Muscle of leg (tissue), 16 donors: ENCODE data around the gene PCDHGA10. TPM values are rescaled to one million over a fixed set of nuclear protein-coding genes. Genes with fewer than 3 reads are reported as not detected.

Experiments used
- DNase-seq: peaks from one replicate; pipeline ENCODE4 v3.0.0; 2013
- H3K27ac ChIP-seq: one replicate; pipeline ENCODE4 v1.5.1; 2013; ENCODE audit warnings: mild to moderate bottlenecking, low read length, control low read depth
- H3K27me3 ChIP-seq: one replicate; pipeline ENCODE4 v1.6.1; 2013; ENCODE audit warnings: low read length; ENCODE audit not compliant: control insufficient read depth, insufficient read depth
- H3K36me3 ChIP-seq: one replicate; pipeline ENCODE4 v1.6.1; 2013; ENCODE audit warnings: low read length; ENCODE audit not compliant: control insufficient read depth, insufficient read depth
- H3K4me1 ChIP-seq: one replicate; pipeline ENCODE4 v1.6.1; 2013; ENCODE audit warnings: low read length; ENCODE audit not compliant: control insufficient read depth, insufficient read depth
- H3K4me3 ChIP-seq: one replicate; pipeline ENCODE4 v1.5.1; 2013; ENCODE audit warnings: low read length, control low read depth
- H3K9me3 ChIP-seq: replicated peaks from 2 replicates; pipeline ENCODE4 v1.6.1; 2013; ENCODE audit warnings: low read depth, low read length; ENCODE audit not compliant: control insufficient read depth
- WGBS: methylation state at CpG from one replicate; pipeline ENCODE4 v1.1.5; 2013; ENCODE audit warnings: missing lambda C conversion rate; ENCODE audit not compliant: insufficient coverage; 5-methylcytosine and 5-hydroxymethylcytosine counted together
- long read RNA-seq, 11 donors: transcript quantifications; one replicate each; lab custom pipeline, GENCODE V29; 2026
- polyA plus RNA-seq, 8 donors: library from polyadenylated mRNA; unstranded; fragments of 120-200 nt; gene quantifications; one replicate each; pipeline versions ENCODE4 v1.2.1 to v1.2.3, GENCODE V29; 2013; ENCODE audit warnings: inconsistent platforms in 1 of 8, low replicate concordance in 1 of 8; ENCODE audit not compliant: insufficient read length in 8 of 8, insufficient read depth in 1 of 8
- total RNA-seq: library from RNA; stranded (reverse); fragments of 120-200 nt; gene quantifications from one replicate; pipeline ENCODE4 v1.2.4, GENCODE V29; 2013

PCDHGA10 gene
- total RNA-seq (3.0 TPM), polyA plus RNA-seq (1 to 10 TPM; 1.3 to 3.4 (median 2.1) TPM)
- long read RNA-seq, donor 1, full-length matches to known transcripts: 1 of 1 reads
- long read RNA-seq, donor 1, partial matches to known transcripts: 0 of 1 reads
- long read RNA-seq, donor 1, other reads (novel, unspliced or antisense): 0 of 1 reads
- long read RNA-seq, donor 2: 0 reads
- long read RNA-seq, donor 3, full-length matches to known transcripts: 1 of 1 reads
- long read RNA-seq, donor 3, partial matches to known transcripts: 0 of 1 reads
- long read RNA-seq, donor 3, other reads (novel, unspliced or antisense): 0 of 1 reads
- long read RNA-seq, donor 4, full-length matches to known transcripts: 2 of 2 reads
- long read RNA-seq, donor 4, partial matches to known transcripts: 0 of 2 reads
- long read RNA-seq, donor 4, other reads (novel, unspliced or antisense): 0 of 2 reads
- long read RNA-seq, donor 5, full-length matches to known transcripts: 4 of 4 reads
- long read RNA-seq, donor 5, partial matches to known transcripts: 0 of 4 reads
- long read RNA-seq, donor 5, other reads (novel, unspliced or antisense): 0 of 4 reads
- long read RNA-seq, donor 6: 0 reads
- long read RNA-seq, donor 7, full-length matches to known transcripts: 2 of 2 reads
- long read RNA-seq, donor 7, partial matches to known transcripts: 0 of 2 reads
- long read RNA-seq, donor 7, other reads (novel, unspliced or antisense): 0 of 2 reads
- long read RNA-seq, donor 8, full-length matches to known transcripts: 3 of 3 reads
- long read RNA-seq, donor 8, partial matches to known transcripts: 0 of 3 reads
- long read RNA-seq, donor 8, other reads (novel, unspliced or antisense): 0 of 3 reads
- long read RNA-seq, donor 9, full-length matches to known transcripts: 4 of 4 reads
- long read RNA-seq, donor 9, partial matches to known transcripts: 0 of 4 reads
- long read RNA-seq, donor 9, other reads (novel, unspliced or antisense): 0 of 4 reads
- long read RNA-seq, donor 10, full-length matches to known transcripts: 2 of 2 reads
- long read RNA-seq, donor 10, partial matches to known transcripts: 0 of 2 reads
- long read RNA-seq, donor 10, other reads (novel, unspliced or antisense): 0 of 2 reads
- long read RNA-seq, donor 11, full-length matches to known transcripts: 3 of 3 reads
- long read RNA-seq, donor 11, partial matches to known transcripts: 0 of 3 reads
- long read RNA-seq, donor 11, other reads (novel, unspliced or antisense): 0 of 3 reads

DNA sequence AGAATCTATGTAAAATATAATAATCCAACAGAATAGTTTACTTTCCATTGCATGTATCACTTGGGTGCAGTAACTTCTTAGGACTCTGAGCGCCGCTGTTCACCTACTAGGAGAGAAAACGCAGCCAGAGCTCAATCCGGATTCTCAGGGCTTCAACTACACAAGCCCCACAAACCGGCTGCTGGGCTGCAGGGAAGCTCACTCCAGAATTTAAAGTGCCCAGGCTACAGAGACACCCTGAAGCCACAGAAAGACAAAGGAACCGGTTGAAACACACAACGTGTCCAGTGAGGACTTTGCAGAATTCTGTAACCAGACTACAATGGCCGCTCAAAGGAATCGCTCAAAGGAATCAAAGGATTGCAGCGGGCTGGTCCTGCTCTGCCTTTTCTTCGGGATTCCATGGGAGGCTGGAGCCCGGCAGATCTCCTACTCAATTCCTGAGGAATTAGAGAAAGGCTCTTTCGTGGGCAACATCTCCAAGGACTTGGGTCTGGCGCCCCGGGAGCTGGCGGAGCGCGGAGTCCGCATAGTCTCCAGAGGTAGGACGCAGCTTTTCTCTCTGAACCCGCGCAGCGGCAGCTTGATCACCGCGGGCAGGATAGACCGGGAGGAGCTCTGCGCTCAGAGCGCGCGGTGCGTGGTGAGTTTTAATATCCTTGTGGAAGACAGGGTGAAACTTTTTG is at the start of gene PCDHGA10:
TSS of gene PCDHGA10 (plus strand) at position 134 of the 686 bp plus-strand sequence. CDS start at position 323, 189 bp downstream.
- no peaks in the 10 kb centered on the region for H3K36me3 ChIP-seq
- H3K9me3 ChIP-seq: peaks cover 76% of the 10 kb centered on the region
- H3K27ac ChIP-seq: no peak within 1 kb of the TSS

DNA sequence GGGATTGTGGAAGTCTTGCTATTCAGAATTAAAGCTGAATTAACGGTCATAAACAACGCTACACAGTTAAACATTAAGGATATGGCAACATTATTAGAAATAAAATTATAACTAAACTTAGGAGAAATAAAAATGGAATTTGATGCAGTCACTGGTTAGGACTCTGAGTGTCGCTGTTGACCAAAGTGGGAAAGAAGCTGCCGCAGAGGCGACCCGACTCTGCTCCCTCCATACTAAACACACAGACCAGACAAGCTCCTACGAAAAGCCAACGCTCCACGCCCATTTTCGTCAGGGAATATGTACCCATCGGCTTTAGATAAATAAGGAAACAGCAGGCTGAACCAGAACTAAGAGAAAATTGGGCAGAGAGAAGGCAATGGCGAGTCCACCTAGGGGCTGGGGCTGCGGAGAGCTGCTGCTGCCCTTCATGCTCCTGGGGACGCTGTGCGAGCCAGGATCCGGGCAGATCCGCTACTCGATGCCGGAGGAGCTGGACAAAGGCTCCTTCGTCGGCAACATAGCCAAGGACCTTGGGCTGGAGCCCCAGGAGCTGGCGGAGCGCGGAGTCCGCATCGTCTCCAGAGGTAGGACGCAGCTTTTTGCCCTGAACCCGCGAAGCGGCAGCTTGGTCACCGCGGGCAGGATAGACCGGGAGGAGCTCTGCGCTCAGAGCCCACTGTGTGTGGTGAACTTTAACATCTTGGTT is 48.7 kb upstream of the PCDHGA10 start, which contains the start of gene PCDHGA5:
TSS of gene PCDHGA5 (plus strand) at position 211 of the 709 bp plus-strand sequence. CDS start at position 380, 169 bp downstream.
- Histone ChIP-seq H3K4me3 (peak within 1 kb of the TSS; percentile 8), H3K27ac (no peak within 1 kb of the TSS), H3K36me3 (no peaks in the 10 kb centered on the region), H3K4me1 (no peaks in the 10 kb centered on the region), H3K9me3 (peaks cover 63% of the 10 kb centered on the region), H3K27me3 (peaks cover 14% of the 10 kb centered on the region)
- 14% methylated on average over 27 of the region's 34 CpGs for WGBS
- DNase-seq: peak; percentile 22

More for the DNA sequence above, at the start of gene PCDHGA10:
- peaks cover 2% of the 10 kb centered on the region for H3K4me1 ChIP-seq
- peak within 1 kb of the TSS; percentile 19 for H3K4me3 ChIP-seq
- WGBS: 12% methylated on average over 23 of the region's 31 CpGs
- peaks cover 21% of the 10 kb centered on the region for H3K27me3 ChIP-seq
- peak; percentile 38 for DNase-seq

DNA sequence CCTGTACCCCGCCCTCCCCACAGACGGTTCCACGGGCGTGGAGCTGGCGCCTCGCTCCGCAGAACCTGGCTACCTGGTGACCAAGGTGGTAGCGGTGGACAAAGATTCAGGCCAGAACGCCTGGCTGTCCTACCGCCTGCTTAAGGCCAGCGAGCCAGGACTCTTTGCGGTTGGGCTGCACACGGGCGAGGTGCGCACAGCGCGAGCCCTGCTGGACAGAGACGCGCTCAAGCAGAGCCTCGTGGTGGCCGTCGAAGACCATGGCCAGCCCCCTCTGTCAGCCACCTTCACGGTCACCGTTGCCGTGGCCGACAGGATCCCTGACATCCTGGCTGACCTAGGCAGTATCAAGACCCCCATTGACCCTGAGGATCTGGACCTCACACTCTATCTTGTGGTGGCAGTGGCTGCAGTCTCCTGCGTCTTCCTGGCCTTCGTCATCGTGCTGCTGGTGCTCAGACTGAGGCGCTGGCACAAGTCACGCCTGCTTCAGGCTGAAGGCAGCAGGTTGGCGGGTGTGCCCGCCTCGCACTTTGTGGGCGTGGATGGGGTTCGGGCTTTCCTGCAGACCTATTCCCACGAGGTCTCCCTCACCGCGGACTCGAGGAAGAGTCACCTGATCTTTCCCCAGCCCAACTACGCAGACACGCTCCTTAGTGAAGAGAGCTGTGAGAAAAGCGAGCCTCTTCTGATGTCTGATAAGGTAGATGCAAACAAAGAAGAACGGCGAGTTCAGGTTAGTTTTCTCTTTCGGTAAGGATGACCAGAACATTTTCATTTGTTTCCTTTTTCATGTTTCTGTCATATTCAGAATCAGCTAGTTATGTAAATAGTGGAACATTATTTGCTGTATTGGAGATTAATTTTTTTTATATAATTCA is 46.5 kb upstream of the PCDHGA10 start:
- DNase-seq: no peak
- H3K4me1 ChIP-seq: no peaks in the 10 kb centered on the region
- peaks cover 62% of the 10 kb centered on the region for H3K9me3 ChIP-seq
- no peaks in the 10 kb centered on the region for H3K36me3 ChIP-seq
- peaks cover 20% of the 10 kb centered on the region for H3K27me3 ChIP-seq
- H3K27ac ChIP-seq: no peak overlapping the region
- H3K4me3 ChIP-seq: no peak overlapping the region
- WGBS: 49% methylated on average over 40 of the region's 46 CpGs

DNA sequence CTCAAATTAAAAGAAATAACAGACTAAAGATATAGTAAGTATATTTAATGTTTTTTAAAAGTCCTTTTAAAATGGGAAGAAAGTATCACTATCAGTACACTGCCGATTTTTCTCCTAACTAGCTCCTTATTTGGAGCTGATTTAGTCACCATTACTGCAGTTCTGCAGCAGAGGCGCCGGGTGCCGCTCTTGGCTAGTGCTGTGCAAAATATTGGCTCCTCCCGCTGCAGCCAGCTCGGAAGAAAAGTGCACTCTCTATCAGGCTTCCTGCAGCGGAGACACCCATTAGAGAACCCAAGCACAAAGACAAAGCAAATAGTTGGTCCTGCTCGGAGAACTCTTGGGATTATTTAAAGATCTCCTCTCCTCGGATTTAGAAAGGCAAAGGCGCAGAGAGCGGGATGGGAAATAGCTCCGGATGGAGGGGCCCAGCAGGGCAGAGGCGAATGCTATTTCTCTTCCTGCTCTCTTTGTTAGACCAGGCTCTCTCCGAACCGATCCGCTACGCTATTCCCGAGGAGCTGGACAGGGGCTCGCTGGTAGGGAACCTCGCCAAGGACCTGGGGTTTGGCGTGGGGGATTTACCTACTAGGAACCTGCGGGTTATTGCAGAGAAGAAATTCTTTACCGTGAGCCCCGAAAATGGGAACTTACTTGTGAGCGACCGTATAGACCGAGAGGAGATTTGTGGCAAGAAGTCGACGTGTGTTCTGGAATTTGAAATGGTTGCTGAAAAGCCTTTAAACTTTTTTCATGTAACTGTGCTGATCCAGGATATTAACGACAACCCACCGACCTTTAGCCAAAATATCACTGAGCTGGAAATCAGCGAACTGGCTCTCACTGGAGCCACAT is 42.6 kb upstream of the PCDHGA10 start, which contains the start of gene PCDHGB3:
TSS of gene PCDHGB3 (plus strand) at position 249 of the 855 bp plus-strand sequence. CDS start at position 402, 153 bp downstream.
- Histone ChIP-seq H3K4me3 (no peak within 1 kb of the TSS), H3K27me3 (peaks cover 22% of the 10 kb centered on the region), H3K27ac (no peak within 1 kb of the TSS), H3K4me1 (no peaks in the 10 kb centered on the region), H3K36me3 (no peaks in the 10 kb centered on the region), H3K9me3 (peaks cover 61% of the 10 kb centered on the region)
- 21% methylated on average over 20 of the region's 32 CpGs for whole genome bisulfite sequencing
- DNase-seq: peak; percentile 5

DNA sequence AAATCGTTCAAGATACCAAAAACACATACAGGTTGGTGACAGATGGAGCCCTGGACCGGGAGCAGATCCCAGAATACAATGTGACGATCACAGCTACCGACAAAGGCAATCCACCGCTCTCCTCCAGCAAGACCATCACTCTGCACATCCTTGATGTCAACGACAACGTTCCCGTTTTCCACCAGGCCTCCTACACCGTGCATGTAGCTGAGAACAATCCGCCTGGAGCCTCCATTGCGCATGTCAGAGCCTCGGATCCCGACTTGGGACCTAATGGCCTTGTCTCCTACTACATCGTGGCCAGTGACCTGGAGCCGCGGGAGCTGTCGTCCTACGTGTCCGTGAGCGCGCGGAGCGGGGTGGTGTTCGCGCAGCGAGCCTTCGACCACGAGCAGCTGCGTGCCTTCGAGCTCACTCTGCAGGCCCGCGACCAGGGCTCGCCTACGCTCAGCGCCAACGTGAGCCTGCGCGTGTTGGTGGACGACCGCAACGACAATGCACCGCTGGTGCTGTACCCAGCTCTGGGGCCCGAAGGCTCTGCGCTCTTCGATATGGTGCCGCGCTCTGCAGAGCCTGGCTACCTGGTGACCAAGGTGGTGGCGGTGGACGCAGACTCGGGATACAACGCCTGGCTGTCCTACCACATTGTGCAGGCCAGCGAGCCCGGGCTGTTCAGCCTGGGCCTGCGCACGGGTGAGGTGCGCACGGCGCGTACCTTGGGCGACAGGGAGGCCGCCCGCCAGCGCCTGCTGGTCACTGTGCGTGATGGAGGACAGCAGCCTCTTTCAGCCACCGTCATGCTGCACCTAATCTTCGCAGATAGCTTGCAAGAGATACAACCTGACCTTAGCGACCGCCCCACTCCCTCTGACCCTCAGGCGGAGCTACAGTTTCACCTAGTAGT is 41.0 kb upstream of the PCDHGA10 start:
- Histone ChIP-seq H3K9me3 (peaks cover 60% of the 10 kb centered on the region), H3K36me3 (no peaks in the 10 kb centered on the region), H3K27ac (no peak overlapping the region), H3K4me1 (no peaks in the 10 kb centered on the region), H3K4me3 (no peak overlapping the region), H3K27me3 (peaks cover 21% of the 10 kb centered on the region)
- DNase-seq: no peak
- WGBS: 50% methylated on average over 68 of the region's 69 CpGs

DNA sequence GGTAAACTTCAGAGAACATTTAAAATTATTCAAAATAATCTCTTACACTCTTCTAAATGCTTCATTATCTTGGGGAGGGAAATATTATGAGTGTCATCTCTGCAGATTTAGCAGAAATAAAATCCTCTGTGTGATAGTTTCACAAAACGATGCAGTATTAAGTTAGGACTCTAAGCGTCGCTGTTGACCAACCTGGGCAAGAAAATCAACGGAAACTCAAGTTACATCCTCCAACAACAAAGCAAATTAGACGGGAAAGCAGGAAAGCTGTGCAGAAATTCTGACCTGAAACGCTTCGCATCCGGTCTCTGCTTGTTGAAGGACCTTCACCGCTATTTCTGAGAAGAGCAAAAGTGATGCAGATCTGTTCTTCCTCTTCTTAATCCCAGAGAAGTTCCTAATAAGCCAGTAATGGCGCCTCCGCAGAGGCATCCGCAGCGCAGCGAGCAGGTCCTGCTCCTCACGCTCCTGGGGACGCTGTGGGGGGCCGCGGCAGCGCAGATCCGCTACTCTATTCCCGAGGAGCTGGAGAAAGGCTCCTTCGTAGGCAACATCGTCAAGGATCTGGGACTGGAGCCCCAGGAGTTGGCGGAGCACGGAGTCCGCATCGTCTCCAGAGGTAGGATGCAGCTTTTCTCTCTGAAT is 39.0 kb upstream of the PCDHGA10 start, which contains the start of gene PCDHGA6:
TSS of gene PCDHGA6 (plus strand) at position 219 of the 645 bp plus-strand sequence. CDS start at position 412, 193 bp downstream.
- peak; percentile 17 for DNase-seq
- Histone ChIP-seq H3K4me1 (no peaks in the 10 kb centered on the region), H3K27me3 (peaks cover 21% of the 10 kb centered on the region), H3K9me3 (peaks cover 72% of the 10 kb centered on the region), H3K36me3 (no peaks in the 10 kb centered on the region), H3K27ac (no peak within 1 kb of the TSS), H3K4me3 (peak within 1 kb of the TSS; percentile 30)
- WGBS: 13% methylated on average over 26 of the region's 27 CpGs

DNA sequence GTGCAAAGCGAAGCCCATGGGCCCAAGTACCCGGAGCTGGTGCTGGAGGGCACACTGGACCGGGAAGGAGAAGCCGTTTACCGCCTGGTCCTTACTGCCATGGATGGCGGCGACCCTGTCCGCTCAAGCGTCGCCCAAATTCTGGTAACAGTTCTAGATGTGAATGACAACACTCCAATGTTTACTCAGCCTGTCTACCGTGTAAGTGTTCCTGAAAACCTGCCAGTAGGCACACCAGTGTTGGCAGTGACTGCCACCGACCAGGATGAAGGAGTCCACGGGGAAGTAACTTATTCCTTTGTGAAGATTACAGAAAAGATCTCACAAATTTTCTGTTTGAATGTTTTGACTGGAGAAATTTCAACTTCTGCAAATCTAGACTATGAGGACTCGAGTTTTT is 38.2 kb upstream of the PCDHGA10 start:
- no peaks in the 10 kb centered on the region for H3K4me1 ChIP-seq
- peaks cover 21% of the 10 kb centered on the region for H3K27me3 ChIP-seq
- 76% methylated on average over 12 of the region's 14 CpGs for WGBS
- no peak overlapping the region for H3K4me3 ChIP-seq
- peaks cover 72% of the 10 kb centered on the region for H3K9me3 ChIP-seq
- no peak for DNase-seq
- no peak overlapping the region for H3K27ac ChIP-seq
- no peaks in the 10 kb centered on the region for H3K36me3 ChIP-seq
